PC-3 (cell line): Measurements from ENCODE around the gene EPB41L2. TPM values are rescaled to one million over a fixed set of nuclear protein-coding genes. Genes with fewer than 3 reads are reported as not detected.
"Not testable (repeated sequence)": the region's sequence is repeated elsewhere in the genome, so short reads cannot be mapped to it uniquely, and the experiment has no call there.

ENCODE experiments used
- ATAC-seq: fragments of 200-7000 bp; cut with Tn5 transposase; 2 replicates; pipeline ENCODE4 v1.9.1; 2020; ENCODE audit warnings: mild to moderate bottlenecking, moderate library complexity
- BruUV-seq: library from RNA; stranded (reverse); fragments of 400-500 nt; replicated peaks from 2 replicates; lab custom pipeline; 2021; lab: Mats Ljungman, UMichigan
- CTCF ChIA-PET: fragments of 300-600 bp; sonication (Branson Sonifier 250); formaldehyde crosslinking; loops from one replicate; lab custom pipeline; 2022; ENCODE audit warnings: antibody characterized with exemption; lab: Charles Lee
- POLR2A ChIA-PET: fragments of 300-600 bp; sonication (Branson Sonifier 250); formaldehyde crosslinking; loops from one replicate; lab custom pipeline; 2022; ENCODE audit warnings: antibody characterized with exemption; ENCODE audit not compliant: unreplicated experiment; lab: Charles Lee
- DNase-seq: peaks from one replicate; pipeline ENCODE4 v3.0.0-alpha.2; 2015
- H2AFZ ChIP-seq: fragments of 300-600 bp; sonication (generic); 2 replicates; pipeline ENCODE4 v1.6.0; 2016; ENCODE audit warnings: antibody characterized with exemption, low read length
- H3F3A ChIP-seq: fragments of 300-600 bp; sonication (generic); one replicate; pipeline ENCODE4 v1.6.0; 2017; ENCODE audit warnings: antibody characterized with exemption, low read length, control low read depth, mild to moderate bottlenecking; ENCODE audit not compliant: unreplicated experiment
- H3K27ac ChIP-seq: fragments of 300-600 bp; sonication (generic); 2 replicates; pipeline ENCODE4 v1.5.1; 2016; ENCODE audit warnings: mild to moderate bottlenecking, low read length
- H3K27me3 ChIP-seq: fragments of 300-600 bp; sonication (generic); 2 replicates; pipeline ENCODE4 v1.6.1; 2016; ENCODE audit warnings: low read length, mixed read lengths
- H3K36me3 ChIP-seq: fragments of 300-600 bp; sonication (generic); 2 replicates; pipeline ENCODE4 v1.6.1; 2016; ENCODE audit warnings: low read depth, mixed run types, low read length, mixed read lengths
- H3K4me1 ChIP-seq: fragments of 300-600 bp; sonication (generic); 2 replicates; pipeline ENCODE4 v1.5.1; 2016; ENCODE audit warnings: low read length; ENCODE audit not compliant: insufficient read depth
- H3K4me2 ChIP-seq: fragments of 300-600 bp; sonication (generic); 2 replicates; pipeline ENCODE4 v1.6.0; 2016; ENCODE audit warnings: low read length
- H3K4me3 ChIP-seq: fragments of 300-600 bp; sonication (generic); 2 replicates; pipeline ENCODE4 v1.5.1; 2016; ENCODE audit warnings: mild to moderate bottlenecking, low read length, mixed read lengths
- H3K79me2 ChIP-seq: fragments of 300-600 bp; sonication (generic); 2 replicates; pipeline ENCODE4 v1.6.1; 2017; ENCODE audit warnings: low read length, mixed read lengths
- H3K9ac ChIP-seq: fragments of 300-600 bp; sonication (generic); 2 replicates; pipeline ENCODE4 v1.6.0; 2016; ENCODE audit warnings: mild to moderate bottlenecking, low read length
- H3K9me2 ChIP-seq: fragments of 300-600 bp; sonication (generic); replicated peaks from 2 replicates; pipeline ENCODE4 v1.6.1; 2016; ENCODE audit warnings: mixed run types, low read length, mixed read lengths
- H3K9me3 ChIP-seq: fragments of 300-600 bp; sonication (generic); 2 replicates; pipeline ENCODE4 v1.6.1; 2016; ENCODE audit warnings: low read length, mixed read lengths
- H4K20me1 ChIP-seq: fragments of 300-600 bp; sonication (generic); 2 replicates; pipeline ENCODE4 v1.6.1; 2016; ENCODE audit warnings: low read length, mixed read lengths
- EZH2 ChIP-seq: fragments of 300-600 bp; sonication (generic); IDR thresholded peaks from one replicate; pipeline ENCODE4 v1.6.1; 2017; ENCODE audit warnings: antibody characterized with exemption, mild to moderate bottlenecking, low read length; ENCODE audit not compliant: unreplicated experiment
- EZH2phosphoT487 ChIP-seq: fragments of 300-600 bp; sonication (generic); IDR thresholded peaks from 2 replicates; pipeline ENCODE4 v1.6.1; 2018; ENCODE audit warnings: mild to moderate bottlenecking, antibody characterized with exemption, low read length, borderline replicate concordance
- intact Hi-C: fragments of 100-400 bp; cut with micrococcal nuclease; formaldehyde crosslinking; loops from 2 replicates; pipeline ENCODE4 v1.9.0; 2023
- total RNA-seq: library from RNA; depleted of rRNA; stranded (reverse); fragments of >200 nt; gene quantifications from 2 replicates; pipeline ENCODE4 v1.2.3, GENCODE V29; 2014
- TF ChIP-seq, protein P1 (sequence below): fragments of 300-600 bp; sonication (generic); conservative IDR thresholded peaks from 2 replicates; pipeline ENCODE4 v1.5.1; 2017; ENCODE audit warnings: antibody characterized with exemption, low read depth, mild to moderate bottlenecking, low read length

The EPB41L2 gene
- total RNA-seq, 1 experiment from 2014 or later = 26.9 TPM

DNA sequence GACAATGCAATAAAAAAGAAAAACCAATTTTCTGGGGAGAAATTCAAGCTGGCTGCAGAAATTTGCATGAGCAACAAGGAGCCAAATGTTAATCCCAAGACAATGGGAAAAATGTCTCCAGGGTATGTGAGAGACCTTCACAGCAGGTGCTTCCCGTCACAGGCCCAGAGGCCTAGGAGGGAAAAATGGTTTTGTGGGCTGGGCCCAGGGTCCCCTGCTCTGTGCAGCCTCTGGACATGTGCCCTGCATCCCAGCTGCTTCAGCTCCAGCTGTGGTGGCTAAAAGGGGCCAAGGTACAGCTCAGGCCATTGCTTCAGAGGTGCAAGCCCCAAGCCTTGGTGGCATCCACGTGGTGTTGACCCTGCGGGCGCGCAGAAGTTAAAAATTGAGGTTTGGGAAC lies 55.1 kb downstream of the EPB41L2 start:
- H2AFZ ChIP-seq, H3F3A ChIP-seq, DNase-seq, H3K9me3 ChIP-seq, H3K4me1 ChIP-seq, H3K27ac ChIP-seq, H3K27me3 ChIP-seq, CTCF ChIA-PET, ATAC-seq, BruUV-seq, POLR2A ChIA-PET, H3K9ac ChIP-seq, H3K4me3 ChIP-seq, H3K9me2 ChIP-seq, intact Hi-C loops, H3K4me2 ChIP-seq, H4K20me1 ChIP-seq, H3K36me3 ChIP-seq: not testable (repeated sequence)
- H3K79me2 ChIP-seq = peaks cover 37% of the 10 kb centered on the region

DNA sequence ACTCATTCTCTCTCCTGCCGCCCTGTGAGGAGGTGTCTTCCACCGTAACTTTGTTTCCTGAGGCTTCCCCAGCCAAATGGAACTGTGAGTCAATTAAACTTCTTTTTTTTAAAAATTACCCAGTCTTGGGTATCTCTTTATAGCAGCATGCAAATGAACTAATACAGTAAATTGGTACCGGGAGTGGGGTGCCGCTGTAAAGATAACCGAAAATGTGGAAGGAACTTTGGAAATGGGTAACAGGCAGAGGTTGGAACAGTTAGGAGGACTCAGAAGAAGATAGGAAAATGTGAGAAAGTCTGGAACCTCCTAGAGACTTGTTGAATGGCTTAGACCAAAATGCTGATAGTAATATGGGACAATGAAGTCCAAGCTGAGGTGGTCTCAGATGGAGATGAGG lies 55.8 kb downstream of the EPB41L2 start:
- no peaks in the 10 kb centered on the region for H3K27me3 ChIP-seq
- no peaks in the 10 kb centered on the region for H4K20me1 ChIP-seq
- H3K9me2 ChIP-seq = no peaks in the 10 kb centered on the region
- no TSS peak for BruUV-seq
- no peak overlapping the region for H2AFZ ChIP-seq
- intact Hi-C loops = no loop called here
- ChIA-PET CTCF (no interaction called here), POLR2A (no interaction called here)
- no peak overlapping the region for H3K27ac ChIP-seq
- no peak overlapping the region for H3K9ac ChIP-seq
- H3F3A ChIP-seq = no peaks in the 10 kb centered on the region
- ATAC-seq (no peak), DNase-seq (no peak)
- no peaks in the 10 kb centered on the region for H3K9me3 ChIP-seq
- H3K79me2 ChIP-seq = peaks cover 33% of the 10 kb centered on the region
- H3K4me1 ChIP-seq = no peaks in the 10 kb centered on the region
- H3K4me3 ChIP-seq = no peak overlapping the region
- TF ChIP-seq EZH2phosphoT487 = no peak
- TF ChIP-seq, protein P1, sequence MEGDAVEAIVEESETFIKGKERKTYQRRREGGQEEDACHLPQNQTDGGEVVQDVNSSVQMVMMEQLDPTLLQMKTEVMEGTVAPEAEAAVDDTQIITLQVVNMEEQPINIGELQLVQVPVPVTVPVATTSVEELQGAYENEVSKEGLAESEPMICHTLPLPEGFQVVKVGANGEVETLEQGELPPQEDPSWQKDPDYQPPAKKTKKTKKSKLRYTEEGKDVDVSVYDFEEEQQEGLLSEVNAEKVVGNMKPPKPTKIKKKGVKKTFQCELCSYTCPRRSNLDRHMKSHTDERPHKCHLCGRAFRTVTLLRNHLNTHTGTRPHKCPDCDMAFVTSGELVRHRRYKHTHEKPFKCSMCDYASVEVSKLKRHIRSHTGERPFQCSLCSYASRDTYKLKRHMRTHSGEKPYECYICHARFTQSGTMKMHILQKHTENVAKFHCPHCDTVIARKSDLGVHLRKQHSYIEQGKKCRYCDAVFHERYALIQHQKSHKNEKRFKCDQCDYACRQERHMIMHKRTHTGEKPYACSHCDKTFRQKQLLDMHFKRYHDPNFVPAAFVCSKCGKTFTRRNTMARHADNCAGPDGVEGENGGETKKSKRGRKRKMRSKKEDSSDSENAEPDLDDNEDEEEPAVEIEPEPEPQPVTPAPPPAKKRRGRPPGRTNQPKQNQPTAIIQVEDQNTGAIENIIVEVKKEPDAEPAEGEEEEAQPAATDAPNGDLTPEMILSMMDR = no peak
- TF ChIP-seq EZH2 = no peak
- H3K36me3 ChIP-seq = no peaks in the 10 kb centered on the region; the same call in 1 of the 2 replicates
- H3K4me2 ChIP-seq = no peak overlapping the region

DNA sequence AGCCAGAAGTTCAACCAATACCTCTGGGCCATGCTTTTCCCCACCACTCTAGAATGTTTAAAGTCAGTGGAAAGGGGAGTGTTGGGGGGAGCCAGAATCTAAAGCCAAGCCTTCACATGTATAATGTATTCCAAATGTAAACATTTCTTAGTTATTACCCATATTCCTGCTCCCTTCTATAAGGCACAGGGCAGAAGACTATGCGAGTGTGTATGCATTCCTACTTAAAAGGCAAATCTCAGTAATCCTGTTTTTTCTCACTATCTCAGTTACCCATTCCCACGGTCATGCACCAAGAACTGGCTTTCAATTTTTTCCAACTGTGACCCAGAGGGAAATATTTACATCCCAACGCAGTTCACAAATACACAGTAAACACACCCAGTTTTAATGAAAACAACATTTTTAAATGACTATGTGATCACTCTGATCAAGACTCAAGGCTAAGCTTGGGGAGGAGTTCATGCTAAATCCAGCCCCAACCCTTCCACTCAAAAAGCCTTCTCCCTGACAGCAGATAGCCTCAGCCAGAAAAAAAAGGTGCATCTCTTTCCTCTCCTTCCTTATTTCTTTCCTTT lies 57.5 kb downstream of the EPB41L2 start:
- Histone ChIP-seq H3F3A (no peaks in the 10 kb centered on the region), H2AFZ (no peak overlapping the region), H3K27ac (no peak overlapping the region), H3K9ac (no peak overlapping the region), H3K4me3 (no peak overlapping the region), H3K9me2 (no peaks in the 10 kb centered on the region), H3K4me2 (no peak overlapping the region), H3K9me3 (no peaks in the 10 kb centered on the region), H4K20me1 (no peaks in the 10 kb centered on the region), H3K27me3 (no peaks in the 10 kb centered on the region), H3K4me1 (no peaks in the 10 kb centered on the region), H3K36me3 (no peaks in the 10 kb centered on the region; the same call in 1 of the 2 replicates), H3K79me2 (peaks cover 35% of the 10 kb centered on the region; the same call in 1 of the 2 replicates)
- DNase-seq (no peak), ATAC-seq (no peak)
- CTCF ChIA-PET = no interaction called here
- TF ChIP-seq EZH2 = no peak
- POLR2A ChIA-PET = no interaction called here
- no TSS peak for BruUV-seq
- intact Hi-C loops = no loop called here

DNA sequence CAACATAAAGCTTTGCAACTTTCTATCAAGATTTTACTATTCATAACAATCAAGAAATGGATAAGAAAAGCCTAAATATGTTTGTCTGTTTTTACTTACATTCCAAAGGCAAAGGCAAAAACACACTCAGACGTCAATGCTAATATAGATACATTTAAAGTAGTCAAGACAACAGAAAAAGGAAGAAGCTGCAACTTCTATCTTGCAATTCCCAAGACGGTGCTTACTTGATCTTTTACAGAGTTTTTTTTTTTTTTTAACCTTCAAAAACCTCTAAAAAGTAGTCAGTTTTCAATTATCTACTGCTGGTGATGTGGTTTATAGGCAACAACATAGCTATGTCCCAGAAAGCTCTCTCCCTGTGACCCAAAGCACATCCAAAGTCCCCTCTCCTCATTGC lies 58.1 kb downstream of the EPB41L2 start:
- no peak for TF ChIP-seq EZH2
- TF ChIP-seq, protein P1 = no peak
- TF ChIP-seq EZH2phosphoT487 = no peak
- H3K4me1 ChIP-seq = no peaks in the 10 kb centered on the region
- H3K79me2 ChIP-seq = peaks cover 41% of the 10 kb centered on the region; the same call in 1 of the 2 replicates
- intact Hi-C loops = no loop called here
- no peaks in the 10 kb centered on the region for H3K27me3 ChIP-seq
- H3K9me2 ChIP-seq = no peaks in the 10 kb centered on the region
- POLR2A ChIA-PET = no interaction called here
- no TSS peak for BruUV-seq
- H3K9ac ChIP-seq = no peak overlapping the region
- no peaks in the 10 kb centered on the region; the same call in 1 of the 2 replicates for H3K36me3 ChIP-seq
- H3K4me2 ChIP-seq = no peak overlapping the region
- DNase-seq (no peak), ATAC-seq (no peak)
- H3K9me3 ChIP-seq = no peaks in the 10 kb centered on the region
- no peaks in the 10 kb centered on the region for H4K20me1 ChIP-seq
- H3K4me3 ChIP-seq = no peak overlapping the region
- no peaks in the 10 kb centered on the region for H3F3A ChIP-seq
- no peak overlapping the region for H2AFZ ChIP-seq
- no peak overlapping the region for H3K27ac ChIP-seq
- CTCF ChIA-PET = no interaction called here
